Stimulated activated naive CD8-positive, alpha-beta T cell treated with anti-CD3 and anti-CD28 coated beads, Interleukin-15, Interleukin-2, amounts not matched to agents 100 ng/mL and 50 ng/mL, for 24 hours (primary cell): ENCODE results near the gene C1orf122.

Experiments
- H3K27ac Mint-ChIP-seq: one replicate; pipeline ENCODE4 v1.8.0; 2021; ENCODE audit warnings: mild to moderate bottlenecking, mixed read lengths
- H3K27me3 Mint-ChIP-seq: one replicate; pipeline ENCODE4 v1.8.0; 2021; ENCODE audit warnings: mixed read lengths
- H3K36me3 Mint-ChIP-seq: one replicate; pipeline ENCODE4 v1.8.0; 2021; ENCODE audit warnings: low read depth, mixed read lengths
- H3K4me1 Mint-ChIP-seq: one replicate; pipeline ENCODE4 v1.8.0; 2021; ENCODE audit warnings: low read depth, mixed read lengths
- H3K4me3 Mint-ChIP-seq: one replicate; pipeline ENCODE4 v1.8.0; 2021; ENCODE audit warnings: mild to moderate bottlenecking, mixed read lengths
- H3K9me3 Mint-ChIP-seq: one replicate; pipeline ENCODE4 v1.8.0; 2021; ENCODE audit warnings: mixed read lengths

The C1orf122 gene

GRCh38 chr1:37846647-37847339, 39.2 kb downstream of the C1orf122 start:
- Mint-ChIP-seq H3K9me3 (no peaks in the 10 kb centered on the region), H3K27ac (peak overlapping the region; percentile 50), H3K4me3 (peak overlapping the region; percentile 50), H3K4me1 (peaks cover 34% of the 10 kb centered on the region), H3K36me3 (peaks cover 29% of the 10 kb centered on the region), H3K27me3 (no peaks in the 10 kb centered on the region)

GRCh38 chr1:37849480-37849879, 41.9 kb downstream of the C1orf122 start:
- Mint-ChIP-seq H3K9me3 (no peaks in the 10 kb centered on the region), H3K4me3 (no peak overlapping the region), H3K27ac (no peak overlapping the region), H3K36me3 (peaks cover 31% of the 10 kb centered on the region), H3K4me1 (peaks cover 42% of the 10 kb centered on the region), H3K27me3 (no peaks in the 10 kb centered on the region)

DNA sequence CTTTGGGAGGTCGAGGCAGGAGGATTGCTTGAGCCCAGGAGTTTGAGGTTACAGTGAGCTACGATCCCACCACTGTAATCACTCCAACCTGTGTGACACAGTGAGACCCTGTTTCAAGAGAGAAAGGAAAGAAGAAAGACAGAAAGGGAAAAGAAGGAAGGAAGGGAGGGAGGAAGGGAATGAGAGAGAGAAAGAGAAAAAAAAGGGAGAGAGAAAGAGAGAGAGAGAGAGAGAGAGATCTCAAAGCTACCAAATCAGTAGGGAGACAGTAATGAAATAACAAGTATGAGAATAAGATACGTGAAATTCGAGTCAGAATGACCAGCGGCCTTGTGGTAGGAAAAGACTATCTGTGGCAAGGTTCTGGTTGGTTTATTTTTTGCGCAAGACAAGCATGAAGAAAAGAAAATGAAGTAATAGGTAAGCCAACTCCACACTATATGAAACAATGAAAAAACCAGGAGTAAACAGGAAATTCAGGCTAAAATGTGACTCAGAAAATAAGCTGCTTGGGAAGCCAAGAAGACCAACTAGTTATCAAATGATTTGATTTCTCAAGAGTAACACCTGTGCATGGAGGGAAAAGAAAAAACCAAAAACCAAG, 42.9 kb downstream of the C1orf122 start:
- Mint-ChIP-seq H3K4me3 (no peak overlapping the region), H3K27me3 (no peaks in the 10 kb centered on the region), H3K4me1 (peaks cover 42% of the 10 kb centered on the region), H3K9me3 (no peaks in the 10 kb centered on the region), H3K27ac (no peak overlapping the region), H3K36me3 (peaks cover 32% of the 10 kb centered on the region)

- Mint-ChIP-seq H3K4me3 (no peak overlapping the region), H3K27ac (no peak overlapping the region), H3K4me1 (peaks cover 39% of the 10 kb centered on the region), H3K36me3 (peaks cover 26% of the 10 kb centered on the region), H3K9me3 (no peaks in the 10 kb centered on the region), H3K27me3 (no peaks in the 10 kb centered on the region)
Observed at GRCh38 chr1:37851262-37851661, 43.7 kb downstream of the C1orf122 start.

DNA sequence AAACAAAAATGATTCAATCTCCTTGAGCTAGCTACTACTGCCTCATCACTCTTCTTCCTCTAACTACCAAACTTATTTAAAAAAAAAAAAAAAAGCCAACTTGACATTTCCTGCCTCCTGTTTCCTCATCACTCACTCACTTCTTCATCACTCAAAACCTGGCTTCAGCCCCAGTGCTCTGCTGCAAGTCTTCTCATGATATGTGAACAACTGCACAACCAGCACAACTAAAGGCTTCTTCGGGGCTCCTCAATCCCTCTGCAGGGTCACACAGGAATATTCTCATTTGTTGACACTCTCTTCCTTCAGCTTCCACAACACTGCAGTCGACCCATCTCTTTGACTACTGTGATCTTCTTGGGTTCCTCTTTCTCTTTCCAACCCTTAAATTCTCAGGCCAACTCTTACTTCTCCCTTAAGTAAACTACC, 44.2 kb downstream of the C1orf122 start:
- peaks cover 26% of the 10 kb centered on the region for H3K36me3 Mint-ChIP-seq
- no peak overlapping the region for H3K4me3 Mint-ChIP-seq
- no peaks in the 10 kb centered on the region for H3K27me3 Mint-ChIP-seq
- peaks cover 38% of the 10 kb centered on the region for H3K4me1 Mint-ChIP-seq
- H3K9me3 Mint-ChIP-seq, result no peaks in the 10 kb centered on the region
- H3K27ac Mint-ChIP-seq, result no peak overlapping the region

GRCh38 chr1:37853157-37853556, 45.6 kb downstream of the C1orf122 start:
- H3K27me3 Mint-ChIP-seq, result no peaks in the 10 kb centered on the region
- H3K36me3 Mint-ChIP-seq, result peaks cover 35% of the 10 kb centered on the region
- no peaks in the 10 kb centered on the region for H3K9me3 Mint-ChIP-seq
- peaks cover 44% of the 10 kb centered on the region for H3K4me1 Mint-ChIP-seq
- H3K4me3 Mint-ChIP-seq, result peak overlapping the region; percentile 10
- H3K27ac Mint-ChIP-seq, result peak overlapping the region; percentile 2

GRCh38 chr1:37854406-37854805, 46.8 kb downstream of the C1orf122 start:
- Mint-ChIP-seq H3K27me3 (no peaks in the 10 kb centered on the region), H3K27ac (no peak overlapping the region), H3K4me1 (peaks cover 50% of the 10 kb centered on the region), H3K4me3 (no peak overlapping the region), H3K36me3 (peaks cover 35% of the 10 kb centered on the region), H3K9me3 (no peaks in the 10 kb centered on the region)
